GM18520 (cell line): ENCODE results near the gene MYH10.

ENCODE experiments used
- ATAC-seq: cut with Tn5 transposase; IDR thresholded peaks from one replicate; pipeline ENCODE4 v1.9.1; 2021; ENCODE audit not compliant: unreplicated experiment

Gene MYH10

DNA sequence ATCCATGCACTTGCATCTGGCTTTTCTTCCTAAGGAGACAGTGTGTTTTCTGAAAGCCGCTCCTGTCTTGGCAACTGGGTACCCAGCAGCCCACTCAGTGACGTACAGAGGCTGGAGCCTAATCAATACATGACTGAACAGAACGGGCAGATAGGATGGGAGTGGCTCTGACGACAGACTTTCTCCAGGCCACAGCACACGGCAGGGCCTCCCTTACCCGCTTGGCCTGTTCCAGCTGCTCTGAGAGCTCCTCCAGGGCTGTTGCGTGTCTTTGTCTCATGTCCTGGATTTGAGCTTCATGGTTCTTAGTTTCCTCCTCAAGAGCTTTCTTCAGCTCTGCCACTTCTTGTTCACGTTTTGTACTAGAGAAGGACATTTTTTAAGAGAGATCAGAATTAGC is 129.9 kb downstream of the MYH10 start:
- ATAC-seq: no peak

DNA sequence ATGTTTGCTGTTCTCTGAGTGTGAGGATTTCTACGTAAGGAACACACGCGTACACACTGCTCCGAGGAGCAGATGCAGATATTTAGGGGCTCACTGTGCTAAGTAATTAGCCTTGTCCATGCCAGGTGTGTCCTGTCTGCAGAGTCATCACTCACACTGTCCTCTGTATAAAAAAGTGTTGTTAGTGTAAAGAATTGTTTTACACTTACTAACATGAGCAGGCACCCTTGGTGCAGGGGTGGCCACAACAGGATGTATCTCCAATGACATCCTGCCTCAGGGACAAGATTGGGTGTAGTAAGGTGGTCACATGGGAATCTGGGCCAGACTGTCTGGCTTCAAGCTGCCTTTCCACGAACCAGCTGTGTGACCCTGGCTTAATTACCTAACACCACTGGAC is 130.9 kb downstream of the MYH10 start:
- ATAC-seq: no peak

DNA sequence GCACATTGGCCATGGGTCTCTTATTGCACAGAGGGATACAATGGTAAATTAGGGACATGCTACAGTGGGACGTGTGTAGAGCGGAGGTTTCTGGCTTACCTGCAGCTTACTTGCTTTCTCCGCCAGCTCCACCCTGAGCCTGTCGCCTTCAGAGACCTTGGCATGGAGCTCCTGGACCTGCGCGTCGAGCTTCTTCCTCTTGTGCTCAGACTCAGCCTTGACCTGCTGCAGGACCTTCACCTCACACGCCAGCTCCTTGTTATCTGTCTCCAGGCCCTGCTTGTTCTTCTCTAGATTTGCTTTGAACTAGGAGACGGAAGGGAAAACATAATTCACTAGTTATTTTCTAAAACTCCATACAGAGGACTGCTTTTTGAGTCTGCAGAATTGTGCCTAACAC is 131.4 kb downstream of the MYH10 start:
- no peak for ATAC-seq

DNA sequence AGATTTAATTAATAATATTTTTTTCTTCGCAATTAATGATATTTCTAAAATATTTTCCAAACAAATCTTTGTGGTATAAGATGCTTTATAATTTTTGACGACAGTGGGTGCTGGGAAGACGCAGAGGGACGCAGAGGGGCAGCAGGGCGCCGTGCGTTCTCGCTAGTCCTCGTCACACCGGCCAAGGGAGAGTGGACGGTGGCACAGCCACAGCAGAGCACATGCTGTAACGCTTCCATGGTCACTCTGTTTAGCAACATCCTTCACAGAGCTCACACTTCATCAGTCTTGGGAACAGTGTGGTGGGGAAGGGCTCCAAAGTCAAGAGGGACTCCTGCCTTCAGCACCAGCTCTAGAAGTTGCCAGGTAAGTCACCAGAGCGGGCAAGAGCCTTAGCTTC is 134.4 kb downstream of the MYH10 start:
- ATAC-seq: no peak

DNA sequence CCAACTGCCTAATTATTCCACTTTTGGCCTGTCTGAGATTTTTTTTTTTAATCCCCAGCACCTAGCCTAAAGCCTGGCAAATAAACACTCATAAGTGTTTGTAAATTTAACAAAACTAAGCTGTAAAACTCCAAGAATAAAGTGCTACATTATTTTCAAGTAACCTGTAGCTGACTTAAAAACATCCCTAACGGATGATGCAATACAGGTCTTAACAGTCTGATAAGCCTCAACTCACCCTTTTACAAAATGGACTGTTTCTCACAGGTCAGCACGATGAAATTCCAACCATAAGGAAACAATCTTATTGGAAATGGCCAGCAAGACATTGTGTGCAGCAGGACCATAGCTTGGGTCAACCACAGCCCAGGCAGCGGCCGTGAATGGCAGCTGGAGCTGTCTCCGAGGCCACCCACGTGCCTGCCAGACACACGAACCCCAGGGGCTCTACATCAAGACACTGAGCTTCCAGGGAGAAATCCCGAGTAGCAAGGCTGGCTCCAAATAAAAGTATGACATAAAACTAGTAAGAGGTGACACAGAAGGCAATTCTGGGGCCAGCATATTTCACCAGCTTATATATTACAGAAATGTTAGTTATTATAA is 135.9 kb downstream of the MYH10 start:
- no peak for ATAC-seq

DNA sequence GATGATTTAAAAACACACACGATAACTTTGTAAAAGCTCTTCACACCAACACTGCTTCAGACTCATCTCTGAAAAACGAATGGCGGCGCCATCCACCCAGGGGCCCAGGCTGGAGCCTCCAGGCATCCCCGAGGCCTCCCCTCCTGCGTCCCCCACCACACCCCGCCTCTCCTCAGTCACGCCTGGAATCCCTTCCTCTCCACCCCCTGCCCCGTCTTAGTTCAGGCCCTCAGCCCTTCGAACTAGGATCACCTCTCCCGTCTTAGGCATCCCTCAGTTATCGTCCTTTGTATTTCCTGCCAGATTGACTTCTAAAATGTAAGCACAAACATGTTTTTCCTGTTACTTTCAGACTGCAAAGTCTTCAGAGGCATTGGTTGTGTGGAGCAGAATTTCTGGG is 136.5 kb downstream of the MYH10 start:
- no peak for ATAC-seq

DNA sequence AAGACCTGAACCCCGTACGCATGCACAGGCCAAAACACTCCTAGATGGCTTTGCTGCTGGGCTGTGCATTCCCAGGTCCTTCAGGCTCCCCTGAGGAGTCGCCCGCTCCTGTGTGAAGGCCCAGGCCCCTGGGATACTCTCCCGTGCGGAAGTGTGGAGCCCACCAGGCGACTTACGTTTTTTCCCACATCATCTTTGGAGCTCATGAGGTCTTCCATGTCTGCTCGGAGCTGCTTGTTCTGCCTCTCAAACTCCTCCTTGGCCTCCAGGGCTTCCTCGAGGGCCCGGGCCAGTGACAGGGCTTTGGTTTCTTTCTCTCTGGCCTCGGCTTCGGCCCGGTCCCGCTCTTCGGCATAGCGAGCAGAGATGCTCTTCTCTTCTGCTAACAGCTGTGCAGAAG is 138.4 kb downstream of the MYH10 start:
- no peak for ATAC-seq

DNA sequence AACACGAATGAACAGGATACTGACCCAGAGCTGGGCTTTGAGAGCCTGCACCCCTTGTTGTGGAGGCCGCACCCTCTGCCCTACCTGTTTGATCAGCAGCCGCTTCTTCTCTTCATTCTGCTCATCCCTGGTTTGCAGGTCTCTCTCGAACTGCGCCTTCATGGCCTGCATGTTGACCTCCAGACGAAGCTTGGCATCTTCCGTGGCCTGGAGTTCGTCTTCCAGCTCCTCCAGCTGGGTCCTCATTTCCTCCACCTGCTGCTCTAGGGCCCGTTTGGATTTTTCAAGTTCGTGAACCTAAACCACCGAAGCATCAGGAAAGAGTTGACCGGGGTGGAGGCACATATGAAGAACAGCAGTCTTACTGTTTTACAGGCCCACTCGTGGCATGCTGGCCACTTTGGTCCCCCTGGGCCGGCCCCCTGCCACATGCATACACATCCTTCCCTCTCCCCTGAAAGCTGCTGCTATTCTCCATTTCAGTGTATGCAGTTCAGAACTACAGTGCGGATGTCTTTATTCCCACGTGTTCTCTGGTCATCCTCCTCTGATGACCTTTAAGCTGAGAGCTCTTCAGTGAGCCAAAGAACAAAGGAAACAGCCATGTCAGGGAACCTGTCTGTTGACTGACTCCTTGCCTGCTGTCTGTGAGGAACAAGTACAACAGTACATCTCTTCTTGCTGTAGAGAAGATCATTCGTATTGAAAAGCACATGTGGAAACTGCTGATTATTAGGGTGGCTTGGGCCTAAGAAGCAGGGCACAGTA is 140.1 kb downstream of the MYH10 start:
- no peak for ATAC-seq

DNA sequence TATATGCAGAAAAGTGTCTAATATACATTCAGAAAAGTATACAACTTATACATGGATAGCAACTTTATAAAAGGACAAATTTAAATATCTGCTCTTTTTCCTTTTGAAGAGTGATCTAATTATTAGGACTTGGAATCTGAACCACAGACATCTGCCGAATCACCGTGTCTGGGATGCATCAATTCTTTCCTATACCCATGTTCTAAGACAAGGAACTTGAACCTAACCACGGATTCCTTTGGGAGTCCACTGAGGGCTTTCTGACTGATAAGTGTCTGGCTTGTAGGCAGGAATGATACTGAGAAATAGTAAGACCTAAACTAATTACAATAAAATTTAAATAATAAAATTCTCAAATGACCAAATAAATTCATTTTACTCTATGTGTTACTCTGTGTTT is 140.7 kb downstream of the MYH10 start:
- ATAC-seq: no peak

DNA sequence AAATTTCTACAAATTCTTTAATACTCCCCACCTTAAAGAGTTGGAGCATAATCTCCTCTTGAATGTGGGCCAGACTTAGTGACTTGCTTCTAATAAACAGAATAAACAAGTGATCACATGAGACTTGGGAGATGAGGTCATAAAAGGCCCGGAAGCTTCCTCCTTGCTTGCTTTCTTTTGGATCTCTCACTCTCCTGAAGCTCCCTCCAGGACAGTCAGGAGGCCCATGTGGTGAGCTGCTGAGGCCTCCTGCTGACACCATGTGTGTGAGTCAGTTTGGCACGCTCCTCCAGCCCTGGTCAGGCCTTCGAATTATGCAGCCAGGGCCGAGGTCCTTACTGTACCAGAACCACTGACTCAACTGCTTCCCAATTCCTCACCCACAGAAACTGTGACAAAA is 141.6 kb downstream of the MYH10 start:
- ATAC-seq: no peak

DNA sequence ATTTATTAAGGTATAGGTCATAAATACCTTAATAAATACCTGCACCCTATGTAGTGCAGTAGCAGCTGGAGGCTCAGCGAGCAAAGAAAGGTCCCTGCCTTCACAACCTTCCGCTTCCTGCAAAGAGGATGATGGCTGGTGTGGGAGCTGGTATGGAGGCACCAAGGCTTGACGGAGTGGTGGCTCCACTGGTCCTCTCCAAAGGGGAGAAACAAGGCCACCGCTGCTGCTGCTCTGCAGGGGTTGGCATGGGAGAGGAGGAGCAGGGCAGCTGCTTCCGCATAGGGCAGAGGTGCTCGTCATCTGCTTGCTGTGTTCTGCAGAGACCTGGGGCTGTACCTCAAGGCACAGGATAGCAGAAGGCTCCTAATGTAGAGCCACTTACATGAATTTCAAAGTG is 142.0 kb downstream of the MYH10 start:
- ATAC-seq: no peak

DNA sequence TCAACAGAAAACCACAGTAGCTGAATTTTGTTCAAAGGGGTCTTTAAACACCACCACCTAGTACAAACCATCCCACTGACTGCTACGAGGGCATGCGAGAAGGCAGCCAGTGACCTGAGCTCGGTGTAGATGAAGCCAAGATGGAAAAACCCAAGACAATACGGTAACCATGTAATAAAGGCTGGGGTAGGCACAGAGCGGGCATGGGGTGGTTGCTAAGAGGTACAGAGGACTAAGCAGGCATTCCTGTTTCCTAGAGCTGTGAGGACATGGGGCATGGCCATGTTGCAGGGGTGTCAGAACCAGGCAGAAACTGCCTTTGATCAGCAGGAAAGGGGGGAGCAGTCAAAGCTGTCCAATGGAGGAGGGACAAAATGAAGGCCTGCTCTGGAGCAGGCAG is 142.8 kb downstream of the MYH10 start:
- ATAC-seq: no peak

DNA sequence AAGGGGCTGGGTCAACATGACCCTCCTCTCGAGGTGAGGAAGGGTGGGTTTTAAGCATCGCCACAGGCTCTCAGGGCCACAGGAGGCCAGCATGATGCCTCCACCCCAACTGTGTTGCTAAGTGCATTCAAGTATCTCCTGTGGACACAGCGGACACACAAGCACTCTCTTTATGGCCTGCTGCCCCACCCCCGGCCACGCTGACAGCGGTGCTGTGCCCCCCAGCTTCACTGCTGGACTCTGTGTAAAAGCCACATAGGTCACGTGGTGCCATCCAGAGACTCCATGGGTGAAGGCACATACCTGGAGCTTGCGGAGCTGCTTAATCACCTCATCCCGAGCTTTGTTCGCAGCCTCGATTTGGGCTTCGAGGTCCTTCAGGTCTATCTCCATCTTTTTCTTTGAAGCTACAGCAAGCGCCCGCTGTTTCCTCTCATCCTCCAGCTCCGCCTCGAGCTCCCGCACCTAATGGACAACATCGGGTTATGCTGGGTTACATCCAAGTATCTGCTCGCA is 143.3 kb downstream of the MYH10 start:
- no peak for ATAC-seq

DNA sequence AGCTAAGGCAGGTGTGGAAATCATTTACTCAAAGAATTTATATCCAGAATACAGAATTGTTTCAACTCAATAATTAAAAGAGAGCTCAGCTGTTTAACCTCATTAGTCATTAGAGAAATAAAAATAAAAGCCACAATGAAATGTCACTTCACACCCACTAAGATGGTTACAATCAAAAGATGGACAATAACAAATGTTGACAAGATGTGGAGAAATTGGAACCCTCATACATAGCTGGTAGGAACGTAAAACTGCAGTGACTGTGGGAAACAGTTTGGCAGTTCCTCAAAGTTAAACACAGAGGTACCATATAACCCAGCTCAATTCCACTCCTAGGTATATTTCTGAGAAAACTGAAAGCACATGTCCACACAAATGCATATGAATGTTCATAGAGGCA is 145.0 kb downstream of the MYH10 start:
- no peak for ATAC-seq

DNA sequence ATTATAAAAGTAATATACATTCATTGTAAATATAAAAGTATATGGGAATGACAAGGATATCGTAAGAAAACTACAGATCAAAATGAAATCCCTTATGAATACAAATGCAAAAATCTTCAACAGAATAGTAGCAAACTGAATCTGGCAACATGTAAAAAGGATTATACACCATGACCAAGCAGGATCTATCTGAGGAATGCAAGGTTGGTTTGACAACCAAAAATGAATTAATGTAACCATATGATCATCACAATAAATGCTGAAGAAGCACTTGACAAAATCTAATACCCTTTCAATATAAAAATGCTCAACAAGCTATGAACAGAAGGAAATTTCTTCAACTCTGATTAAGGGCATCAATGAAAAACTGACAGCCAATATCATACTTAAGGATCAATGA is 146.1 kb downstream of the MYH10 start:
- ATAC-seq: no peak

DNA sequence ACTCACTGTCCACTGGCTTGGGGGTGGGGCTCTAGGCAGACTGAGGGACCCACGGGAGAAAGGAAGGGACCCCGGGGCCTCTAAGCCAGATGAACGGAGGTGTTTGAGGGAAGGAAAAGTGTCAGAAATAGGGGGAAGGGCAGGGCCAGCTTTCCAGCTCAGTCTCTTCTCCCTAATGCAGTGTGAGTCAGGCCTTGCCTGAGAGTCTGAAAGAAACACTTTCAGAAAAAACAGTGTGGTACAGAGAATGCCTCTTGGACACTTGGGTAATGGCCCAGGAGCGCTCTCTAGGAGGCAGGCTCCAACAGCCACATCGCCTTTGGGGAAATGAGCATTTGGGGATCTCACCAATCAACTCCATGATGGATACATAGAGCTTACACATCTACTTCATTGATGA is 148.0 kb downstream of the MYH10 start:
- no peak for ATAC-seq

DNA sequence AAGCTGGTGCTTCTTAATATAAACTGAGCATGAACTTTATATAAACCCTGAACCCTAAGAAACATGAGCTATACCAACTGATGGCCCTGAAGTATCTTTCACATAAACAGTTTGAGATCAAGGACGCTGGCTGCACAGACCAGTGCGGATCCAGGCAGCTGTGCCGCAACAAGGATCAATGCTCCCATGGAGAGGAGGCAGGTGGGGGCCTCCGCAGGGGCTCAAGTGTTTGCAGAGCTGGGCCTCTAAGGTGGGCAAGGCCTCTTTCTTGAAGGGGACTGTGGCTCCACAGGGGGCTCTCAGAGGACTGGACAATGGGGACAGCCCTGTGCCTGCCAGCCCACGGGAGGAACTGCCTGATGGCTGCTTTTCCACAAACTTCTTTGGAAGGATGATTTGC is 148.8 kb downstream of the MYH10 start:
- no peak for ATAC-seq

DNA sequence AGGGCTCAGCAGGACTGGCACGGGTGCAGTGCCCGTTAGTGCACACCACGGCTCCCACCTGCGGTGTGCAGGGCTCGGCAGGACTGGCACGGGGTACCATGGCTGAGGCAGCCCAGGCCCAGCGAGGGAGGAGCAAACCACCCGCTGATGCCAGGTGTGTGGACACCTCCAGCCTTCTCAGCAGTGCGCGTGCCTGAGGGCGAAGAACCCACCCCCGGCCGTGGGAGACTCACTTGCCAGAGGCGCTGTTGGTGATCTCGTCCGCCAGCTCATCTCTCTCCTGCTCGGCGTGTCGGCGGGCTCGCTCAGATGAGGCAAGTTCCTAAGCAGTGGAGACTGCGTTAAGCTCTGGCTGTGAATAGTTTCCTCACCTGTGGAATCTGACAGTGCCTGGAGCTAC is 149.4 kb downstream of the MYH10 start:
- no peak for ATAC-seq

DNA sequence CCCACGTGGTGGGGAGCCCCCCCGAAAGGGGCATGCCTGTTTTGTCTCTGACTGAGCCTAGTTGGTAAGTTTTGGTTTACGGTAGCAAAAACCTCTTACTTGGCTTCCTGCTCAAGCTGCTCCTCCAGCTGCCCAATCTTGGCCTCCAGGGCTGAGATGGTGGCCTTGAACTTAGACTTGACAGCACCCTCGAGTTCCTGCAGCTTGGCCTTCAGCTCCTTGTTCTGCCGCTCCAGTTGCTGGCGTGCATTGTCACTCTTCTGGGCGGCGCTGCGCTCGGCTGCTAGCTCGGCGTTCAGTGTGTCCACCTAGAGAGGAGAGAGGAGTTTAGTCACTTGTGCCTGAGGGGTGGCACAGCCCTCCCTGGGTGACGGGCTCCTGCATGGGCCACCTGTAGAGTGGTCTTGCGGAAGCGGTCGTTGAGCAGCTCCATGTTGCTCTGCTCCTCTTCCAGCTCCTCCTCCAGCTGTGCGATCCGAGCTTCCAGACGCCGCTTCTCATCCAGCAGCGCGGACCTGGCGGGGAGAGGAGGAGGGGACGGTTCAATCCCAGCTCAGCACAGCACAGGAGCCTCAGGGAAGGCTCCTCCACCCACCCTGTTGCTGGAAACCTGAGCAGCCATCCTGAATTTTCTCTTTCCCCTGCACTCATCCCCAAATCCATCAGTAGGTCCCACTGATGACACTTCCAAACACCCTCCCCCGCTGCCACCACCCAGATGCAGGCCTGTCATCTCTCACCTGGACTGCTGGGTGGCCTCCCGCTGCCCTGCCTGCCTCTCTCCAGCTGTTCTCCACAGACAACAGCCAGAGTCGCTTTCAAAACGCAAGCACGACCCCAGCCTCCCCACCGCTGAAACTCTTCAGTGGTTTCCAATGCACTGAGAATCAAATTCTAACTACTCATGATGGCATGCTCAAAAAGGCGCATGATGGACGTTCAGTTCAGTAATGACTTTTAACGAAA is 150.2 kb downstream of the MYH10 start:
- no peak for ATAC-seq

DNA sequence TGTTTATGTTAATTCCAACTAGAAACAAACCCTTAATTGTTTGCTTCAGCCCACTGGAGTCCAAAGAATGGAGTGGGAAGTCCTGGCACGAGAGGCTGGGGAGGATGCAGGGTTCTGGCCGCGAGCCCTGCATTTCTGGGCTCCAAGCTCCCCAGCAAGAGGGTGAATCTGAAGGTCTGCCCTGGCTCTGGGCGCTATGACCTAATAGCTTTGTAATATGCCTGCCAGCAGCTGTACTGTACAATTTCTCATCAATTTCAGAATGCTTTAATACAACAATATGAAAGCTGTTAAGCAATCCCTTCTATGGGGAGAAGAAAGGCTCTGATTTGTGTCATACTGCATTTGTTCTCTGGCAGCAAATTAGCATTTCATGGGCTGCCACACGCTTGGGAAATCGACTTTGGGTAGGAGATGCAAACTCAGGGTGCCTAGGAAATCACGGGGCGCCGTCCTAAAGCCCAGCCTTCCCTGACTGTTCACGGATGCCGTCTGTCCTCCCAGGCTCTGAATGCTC is 151.0 kb downstream of the MYH10 start:
- ATAC-seq: no peak

DNA sequence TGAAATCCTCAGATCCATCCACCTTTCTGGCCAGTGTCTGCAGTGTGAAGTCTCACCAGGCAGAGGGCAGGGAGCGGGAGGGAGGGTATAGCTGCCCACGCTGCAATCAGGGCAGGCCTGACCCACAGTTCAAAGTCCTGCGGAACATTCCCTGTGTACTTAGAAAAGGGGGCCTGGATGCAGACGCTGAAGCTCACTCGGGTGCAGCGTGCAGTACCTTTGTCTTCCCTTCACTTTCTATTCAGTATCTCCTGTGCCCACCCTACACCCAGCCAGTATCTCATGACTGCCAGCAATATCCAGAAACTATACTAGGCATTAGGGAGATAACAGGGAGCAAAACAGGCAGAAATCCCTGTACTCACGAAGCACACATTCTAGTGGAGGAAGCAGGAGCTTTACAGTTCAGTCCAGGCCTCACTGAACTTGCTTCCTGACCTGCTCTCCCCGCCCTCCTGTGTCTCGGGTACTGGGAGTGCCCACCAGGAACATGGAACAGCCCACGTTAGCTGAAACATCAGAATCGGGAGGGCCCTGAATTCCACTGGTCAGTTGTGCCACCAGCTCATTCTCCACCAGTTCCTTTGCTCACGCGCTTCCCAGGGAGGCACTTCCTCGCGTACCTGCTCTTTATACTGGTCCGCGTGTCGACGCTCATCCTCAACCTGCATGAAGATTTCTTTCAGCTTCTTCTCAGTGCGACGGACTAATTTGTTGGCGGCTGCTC is 152.6 kb downstream of the MYH10 start:
- no peak for ATAC-seq
